Measurements from ENCODE around the gene CYP3A7.
"Not testable (repeated sequence)": the region's sequence is repeated elsewhere in the genome, so short reads cannot be mapped to it uniquely, and the experiment has no call there.

Gene CYP3A7

DNA sequence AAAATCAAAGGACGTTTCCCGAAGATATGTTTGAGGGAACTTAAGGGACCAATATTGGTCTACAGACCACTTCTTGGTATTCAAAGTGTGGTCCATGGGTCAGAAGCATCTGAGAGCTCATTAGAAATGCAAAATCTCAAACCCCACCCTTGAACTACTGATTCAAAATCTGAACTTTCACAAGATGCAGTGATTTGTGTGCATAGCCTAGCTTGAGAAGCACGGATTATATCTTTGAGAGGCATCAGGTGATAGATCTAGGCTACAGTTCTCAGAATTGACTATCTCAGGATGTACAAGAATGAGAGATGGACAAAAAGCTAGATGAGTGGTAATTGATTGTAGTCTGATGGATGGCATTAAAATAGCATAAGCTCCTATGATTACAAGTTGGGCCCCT lies 29.5 kb upstream of the CYP3A7 start:
- H3K9me3 ChIP-seq (ENCODE audit: insufficient read depth, low read depth, low read length) = no peaks in the 10 kb centered on the region
- no peak overlapping the region for H3K4me3 ChIP-seq (ENCODE audit: low read length)
- no peak overlapping the region for H3K9ac ChIP-seq (ENCODE audit: low read depth, low read length)
- H3K27ac ChIP-seq (ENCODE audit: low read length) = no peak overlapping the region
- H3K27me3 ChIP-seq (ENCODE audit: insufficient read depth, low read length) = no peaks in the 10 kb centered on the region
- no peaks in the 10 kb centered on the region for H3K4me1 ChIP-seq (ENCODE audit: insufficient read depth, low read length)
- H3K36me3 ChIP-seq (ENCODE audit: insufficient read depth, low read depth, low read length) = no peaks in the 10 kb centered on the region

DNA sequence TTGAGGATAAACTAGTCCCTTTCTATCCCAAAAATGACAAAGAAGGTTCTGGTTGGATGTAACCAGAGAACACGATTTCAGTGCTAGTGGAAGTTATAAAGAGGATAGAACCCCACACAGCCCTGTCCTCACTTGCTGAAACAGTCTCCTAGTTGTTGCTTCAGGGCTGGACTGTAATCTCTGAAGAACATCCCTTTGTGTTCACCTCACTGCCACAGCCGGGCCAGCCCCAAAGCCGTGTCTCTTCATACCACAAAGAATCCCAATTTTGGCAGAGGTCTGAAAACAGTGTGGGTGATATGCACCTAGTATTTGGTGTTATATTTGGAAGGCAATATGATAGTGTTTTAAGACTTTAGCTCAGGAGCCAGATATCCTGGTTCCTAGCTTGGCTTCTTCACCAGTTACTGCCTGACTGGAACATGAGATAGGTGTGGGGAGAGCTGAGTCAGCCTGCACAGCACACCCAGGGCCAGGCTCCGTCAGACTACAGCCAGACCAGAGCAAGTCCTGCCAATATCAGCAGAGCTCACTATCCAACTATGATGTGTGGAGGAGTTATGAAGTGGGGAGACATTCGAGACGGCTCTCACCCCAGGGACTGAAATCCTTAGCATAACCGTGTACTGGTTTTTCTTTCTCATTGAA lies 27.8 kb upstream of the CYP3A7 start:
- Histone ChIP-seq H3K4me3 (ENCODE audit: low read length) (no peak overlapping the region), H3K9ac (ENCODE audit: low read depth, low read length) (no peak overlapping the region), H3K4me1 (ENCODE audit: insufficient read depth, low read length) (no peaks in the 10 kb centered on the region), H3K27ac (ENCODE audit: low read length) (no peak overlapping the region), H3K27me3 (ENCODE audit: insufficient read depth, low read length) (no peaks in the 10 kb centered on the region), H3K36me3 (ENCODE audit: insufficient read depth, low read depth, low read length) (no peaks in the 10 kb centered on the region), H3K9me3 (ENCODE audit: insufficient read depth, low read depth, low read length) (no peaks in the 10 kb centered on the region)

DNA sequence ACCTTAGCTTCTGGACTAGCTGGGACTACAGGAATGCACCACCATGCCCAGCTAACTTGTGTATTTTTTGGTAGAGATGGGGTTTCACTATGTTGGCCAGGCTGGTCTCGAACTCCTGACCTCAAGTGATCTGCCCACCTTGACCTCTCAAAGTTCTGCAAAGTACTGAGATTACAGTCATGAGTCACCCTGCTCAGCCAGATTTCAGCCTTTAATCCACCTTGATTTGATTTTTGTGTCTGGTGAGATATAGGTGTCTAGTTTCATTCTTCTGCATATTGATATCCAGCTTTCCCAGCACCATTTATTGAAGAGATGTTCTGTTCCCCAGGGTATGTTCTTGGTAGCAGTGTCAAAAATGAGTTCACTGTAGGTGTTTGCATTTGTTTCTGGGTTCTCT lies 20.1 kb upstream of the CYP3A7 start:
- Histone ChIP-seq H3K9me3 (ENCODE audit: insufficient read depth, low read depth, low read length) (no peaks in the 10 kb centered on the region), H3K4me1 (ENCODE audit: insufficient read depth, low read length) (peaks cover 5% of the 10 kb centered on the region; the same call in 1 of the 2 replicates)

DNA sequence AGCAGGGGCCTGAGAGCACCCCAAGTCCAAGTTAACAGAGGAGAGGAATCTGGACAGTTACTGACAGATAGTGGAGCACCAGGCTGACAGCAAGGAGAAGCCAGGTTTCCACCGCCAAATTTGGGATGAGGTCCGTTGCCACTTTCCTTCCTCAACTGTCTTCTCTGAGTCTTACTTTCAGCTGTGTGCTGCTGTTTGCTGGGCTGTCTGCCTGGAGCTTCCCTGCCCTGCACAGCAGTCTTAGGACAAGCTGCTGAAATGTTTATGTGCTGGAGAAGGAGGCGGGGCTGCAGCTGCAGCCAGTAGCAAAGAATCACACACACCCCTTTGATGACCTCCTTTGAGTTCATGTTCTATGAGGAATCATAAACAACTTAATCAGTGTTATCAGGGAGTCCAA lies 17.4 kb upstream of the CYP3A7 start:
- H3K27me3 ChIP-seq (ENCODE audit: insufficient read depth, low read length) = no peaks in the 10 kb centered on the region
- peaks cover 5% of the 10 kb centered on the region; the same call in 1 of the 2 replicates for H3K4me1 ChIP-seq (ENCODE audit: insufficient read depth, low read length)

More for the DNA sequence above, 20.1 kb upstream of the CYP3A7 start:
- Histone ChIP-seq H3K36me3 (ENCODE audit: insufficient read depth, low read depth, low read length) (no peaks in the 10 kb centered on the region), H3K27ac (ENCODE audit: low read length) (no peak overlapping the region), H3K9ac (ENCODE audit: low read depth, low read length) (no peak overlapping the region), H3K27me3 (ENCODE audit: insufficient read depth, low read length) (no peaks in the 10 kb centered on the region), H3K4me3 (ENCODE audit: low read length) (no peak overlapping the region)

DNA sequence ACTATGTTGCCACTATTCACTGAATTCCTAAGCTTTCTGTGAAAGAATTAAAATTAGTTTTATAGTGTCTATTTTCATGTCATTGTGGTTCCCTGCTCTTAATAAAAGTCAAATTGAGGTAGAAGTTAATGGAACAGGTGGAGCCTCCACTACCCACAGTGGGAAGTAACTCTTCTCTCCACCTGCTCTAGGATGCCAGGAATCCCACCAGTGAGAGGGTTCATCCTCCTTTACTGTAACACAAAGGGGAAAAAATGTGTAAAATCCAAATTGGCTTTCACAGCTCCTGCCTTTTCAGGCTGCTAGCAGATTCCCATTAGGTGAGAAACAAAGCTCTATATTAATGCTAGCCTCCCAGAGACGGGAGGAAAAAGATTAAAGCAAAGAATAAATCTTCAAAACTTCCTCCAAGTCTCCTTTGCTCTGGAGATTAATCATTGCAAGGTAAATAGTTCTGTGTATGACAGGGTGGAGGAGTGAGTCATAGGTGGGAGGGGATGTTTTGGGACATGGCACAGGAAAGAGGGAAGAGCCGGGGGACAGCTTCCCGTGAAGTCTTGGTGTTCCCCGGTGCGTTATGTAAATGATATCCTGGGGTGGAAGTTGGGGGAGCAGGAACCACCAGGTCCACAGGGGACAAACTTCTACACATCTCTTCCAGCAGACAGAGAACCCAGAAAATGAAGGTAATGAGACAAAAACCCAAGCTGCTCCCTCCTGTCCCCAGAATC lies 16.5 kb upstream of the CYP3A7 start:
- not testable (repeated sequence) for H3K9me3 ChIP-seq (ENCODE audit: insufficient read depth, low read depth, low read length); H3K4me1 ChIP-seq (ENCODE audit: insufficient read depth, low read length); H3K27ac ChIP-seq (ENCODE audit: low read length); H3K36me3 ChIP-seq (ENCODE audit: insufficient read depth, low read depth, low read length); H3K27me3 ChIP-seq (ENCODE audit: insufficient read depth, low read length); H3K4me3 ChIP-seq (ENCODE audit: low read length); H3K9ac ChIP-seq (ENCODE audit: low read depth, low read length)

More for the DNA sequence above, 17.4 kb upstream of the CYP3A7 start:
- no peaks in the 10 kb centered on the region for H3K9me3 ChIP-seq (ENCODE audit: insufficient read depth, low read depth, low read length)
- no peaks in the 10 kb centered on the region for H3K36me3 ChIP-seq (ENCODE audit: insufficient read depth, low read depth, low read length)
- H3K9ac ChIP-seq (ENCODE audit: low read depth, low read length) = no peak overlapping the region
- H3K4me3 ChIP-seq (ENCODE audit: low read length) = no peak overlapping the region
- no peak overlapping the region for H3K27ac ChIP-seq (ENCODE audit: low read length)

DNA sequence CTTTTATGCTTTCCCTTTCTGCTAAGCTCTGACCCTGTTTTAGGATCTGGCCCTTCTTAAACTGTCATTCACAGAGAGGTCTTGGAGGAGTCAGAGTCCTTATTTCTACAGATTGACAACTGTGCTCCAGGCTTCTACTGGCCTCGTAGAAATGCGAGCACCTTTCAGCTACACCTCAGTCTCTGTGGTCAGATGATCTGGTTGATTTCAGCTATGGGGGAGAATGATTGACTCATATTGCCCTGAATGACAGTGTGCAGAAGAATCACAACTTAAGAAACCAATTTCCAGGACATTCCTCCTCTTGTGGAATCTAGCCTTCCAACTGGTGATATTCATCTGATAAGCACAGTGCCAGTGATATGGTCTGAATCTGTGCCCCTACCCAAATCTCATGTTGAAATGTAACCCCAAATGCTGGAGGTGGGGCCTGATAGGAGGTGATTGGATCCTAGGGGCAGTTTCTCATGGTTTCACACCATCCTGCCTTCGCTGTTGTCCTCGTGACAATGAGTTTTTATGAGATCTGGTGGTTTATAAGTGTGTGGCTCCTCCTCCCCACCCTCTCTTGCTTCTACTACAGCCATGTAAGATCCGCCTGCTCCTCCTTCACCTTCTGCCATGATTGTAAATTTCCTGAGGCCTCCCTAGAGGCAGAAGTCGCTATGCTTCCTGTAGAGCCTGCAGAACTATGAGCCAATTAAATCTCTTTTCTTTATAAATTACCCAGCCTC lies 14.0 kb upstream of the CYP3A7 start:
- Histone ChIP-seq H3K4me1 (ENCODE audit: insufficient read depth, low read length) (peaks cover 5% of the 10 kb centered on the region; the same call in 1 of the 2 replicates), H3K27ac (ENCODE audit: low read length) (no peak overlapping the region), H3K27me3 (ENCODE audit: insufficient read depth, low read length) (no peaks in the 10 kb centered on the region), H3K4me3 (ENCODE audit: low read length) (no peak overlapping the region), H3K36me3 (ENCODE audit: insufficient read depth, low read depth, low read length) (no peaks in the 10 kb centered on the region), H3K9ac (ENCODE audit: low read depth, low read length) (no peak overlapping the region), H3K9me3 (ENCODE audit: insufficient read depth, low read depth, low read length) (no peaks in the 10 kb centered on the region)

DNA sequence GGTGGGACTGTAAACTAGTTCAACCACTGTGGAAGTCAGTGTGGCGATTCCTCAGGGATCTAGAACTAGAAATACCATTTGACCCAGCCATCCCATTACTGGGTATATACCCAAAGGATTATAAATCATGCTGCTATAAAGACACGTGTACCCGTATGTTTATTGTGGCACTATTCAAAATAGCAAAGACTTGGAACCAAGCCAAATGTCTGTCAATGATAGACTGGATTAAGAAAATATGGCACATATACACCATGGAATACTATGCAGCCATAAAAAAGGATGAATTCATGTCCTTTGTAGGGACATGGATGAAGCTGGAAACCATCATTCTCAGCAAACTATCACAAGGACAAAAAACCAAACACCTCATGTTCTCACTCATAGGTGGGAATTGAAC lies 11.9 kb upstream of the CYP3A7 start:
- not testable (repeated sequence) for H3K27me3 ChIP-seq (ENCODE audit: insufficient read depth, low read length); H3K9me3 ChIP-seq (ENCODE audit: insufficient read depth, low read depth, low read length); H3K27ac ChIP-seq (ENCODE audit: low read length); H3K4me3 ChIP-seq (ENCODE audit: low read length); H3K4me1 ChIP-seq (ENCODE audit: insufficient read depth, low read length); H3K9ac ChIP-seq (ENCODE audit: low read depth, low read length); H3K36me3 ChIP-seq (ENCODE audit: insufficient read depth, low read depth, low read length)

DNA sequence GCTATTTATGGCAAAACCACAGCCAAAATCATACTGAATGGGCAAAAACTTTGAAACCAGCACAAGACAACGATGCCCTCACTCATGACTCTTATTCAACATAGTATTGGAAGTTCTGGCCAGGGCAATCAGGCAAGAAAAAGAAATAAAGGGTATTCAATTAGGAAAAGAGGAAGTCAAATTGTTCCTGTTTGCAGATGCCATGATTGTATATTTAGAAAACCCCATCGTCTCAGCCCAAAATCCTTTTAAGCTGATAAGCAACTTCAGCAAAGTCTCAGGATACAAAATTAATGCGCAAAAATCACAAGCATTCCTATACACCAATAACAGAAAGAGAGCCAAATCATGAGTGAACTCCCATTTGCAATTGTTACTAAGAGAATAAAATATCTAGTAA lies 10.4 kb upstream of the CYP3A7 start:
- not testable (repeated sequence) for H3K4me3 ChIP-seq (ENCODE audit: low read length)

DNA sequence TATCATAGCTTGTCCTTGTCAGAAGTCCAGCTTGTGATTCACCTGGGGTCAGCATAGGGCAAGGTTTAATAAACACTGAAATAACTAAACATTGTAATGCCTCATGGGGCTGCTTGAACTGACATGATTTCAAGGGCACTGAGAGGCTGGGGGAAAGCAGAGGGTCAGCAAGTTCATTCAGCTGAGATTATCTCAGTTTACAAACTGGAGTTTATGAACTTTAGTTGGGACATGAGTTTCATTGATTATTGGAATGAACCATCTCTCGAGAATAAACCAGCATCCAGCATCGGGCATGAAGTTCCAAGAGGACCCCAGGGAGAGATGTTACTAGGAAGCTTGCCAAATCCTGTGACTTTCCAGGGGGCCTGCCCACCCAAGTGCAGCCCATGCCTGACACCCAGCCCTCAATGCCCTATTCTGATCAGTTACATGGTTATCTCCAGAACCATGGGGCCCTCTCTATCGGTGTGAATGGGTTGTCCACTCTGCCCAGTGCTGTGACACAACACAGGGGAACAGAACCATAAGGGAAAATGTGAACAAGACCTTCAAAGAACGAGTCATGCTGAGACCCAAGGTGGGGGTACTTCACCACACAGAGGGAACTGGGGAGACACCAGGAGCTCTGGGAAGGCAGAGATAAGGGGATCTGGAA lies 7.9 kb upstream of the CYP3A7 start:
- H3K27me3 ChIP-seq (ENCODE audit: insufficient read depth, low read length) = no peaks in the 10 kb centered on the region
- no peak overlapping the region for H3K27ac ChIP-seq (ENCODE audit: low read length)
- H3K36me3 ChIP-seq (ENCODE audit: insufficient read depth, low read depth, low read length) = no peaks in the 10 kb centered on the region
- no peaks in the 10 kb centered on the region; the same call in 1 of the 2 replicates for H3K4me1 ChIP-seq (ENCODE audit: insufficient read depth, low read length)
- no peak overlapping the region for H3K9ac ChIP-seq (ENCODE audit: low read depth, low read length)
- no peak overlapping the region for H3K4me3 ChIP-seq (ENCODE audit: low read length)
- no peaks in the 10 kb centered on the region for H3K9me3 ChIP-seq (ENCODE audit: insufficient read depth, low read depth, low read length)

More for the DNA sequence above, 10.4 kb upstream of the CYP3A7 start:
- not testable (repeated sequence) for H3K9ac ChIP-seq (ENCODE audit: low read depth, low read length); H3K9me3 ChIP-seq (ENCODE audit: insufficient read depth, low read depth, low read length); H3K27ac ChIP-seq (ENCODE audit: low read length); H3K36me3 ChIP-seq (ENCODE audit: insufficient read depth, low read depth, low read length); H3K27me3 ChIP-seq (ENCODE audit: insufficient read depth, low read length); H3K4me1 ChIP-seq (ENCODE audit: insufficient read depth, low read length)

DNA sequence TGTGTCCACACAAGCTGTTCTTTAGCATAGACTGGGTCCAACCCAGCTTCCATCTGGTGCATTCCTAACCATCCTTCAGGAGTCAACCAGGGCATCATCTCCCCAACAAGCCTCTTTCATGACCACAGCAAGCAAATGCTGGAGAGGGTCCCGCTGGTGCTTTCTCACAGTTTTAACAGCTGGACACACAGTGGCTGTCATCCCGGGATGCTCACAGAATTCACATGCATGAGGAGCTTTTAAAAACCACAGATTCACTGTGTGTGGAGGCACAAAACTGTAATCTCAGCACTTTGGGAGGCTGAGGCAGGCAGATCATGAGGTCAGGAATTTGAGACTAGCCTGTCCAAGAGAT lies 6.4 kb upstream of the CYP3A7 start:
- Histone ChIP-seq H3K36me3 (ENCODE audit: insufficient read depth, low read depth, low read length) (no peaks in the 10 kb centered on the region), H3K9ac (ENCODE audit: low read depth, low read length) (no peak overlapping the region), H3K27me3 (ENCODE audit: insufficient read depth, low read length) (no peaks in the 10 kb centered on the region), H3K9me3 (ENCODE audit: insufficient read depth, low read depth, low read length) (no peaks in the 10 kb centered on the region), H3K4me1 (ENCODE audit: insufficient read depth, low read length) (peaks cover 3% of the 10 kb centered on the region; the same call in 1 of the 2 replicates), H3K27ac (ENCODE audit: low read length) (no peak overlapping the region), H3K4me3 (ENCODE audit: low read length) (no peak overlapping the region)

DNA sequence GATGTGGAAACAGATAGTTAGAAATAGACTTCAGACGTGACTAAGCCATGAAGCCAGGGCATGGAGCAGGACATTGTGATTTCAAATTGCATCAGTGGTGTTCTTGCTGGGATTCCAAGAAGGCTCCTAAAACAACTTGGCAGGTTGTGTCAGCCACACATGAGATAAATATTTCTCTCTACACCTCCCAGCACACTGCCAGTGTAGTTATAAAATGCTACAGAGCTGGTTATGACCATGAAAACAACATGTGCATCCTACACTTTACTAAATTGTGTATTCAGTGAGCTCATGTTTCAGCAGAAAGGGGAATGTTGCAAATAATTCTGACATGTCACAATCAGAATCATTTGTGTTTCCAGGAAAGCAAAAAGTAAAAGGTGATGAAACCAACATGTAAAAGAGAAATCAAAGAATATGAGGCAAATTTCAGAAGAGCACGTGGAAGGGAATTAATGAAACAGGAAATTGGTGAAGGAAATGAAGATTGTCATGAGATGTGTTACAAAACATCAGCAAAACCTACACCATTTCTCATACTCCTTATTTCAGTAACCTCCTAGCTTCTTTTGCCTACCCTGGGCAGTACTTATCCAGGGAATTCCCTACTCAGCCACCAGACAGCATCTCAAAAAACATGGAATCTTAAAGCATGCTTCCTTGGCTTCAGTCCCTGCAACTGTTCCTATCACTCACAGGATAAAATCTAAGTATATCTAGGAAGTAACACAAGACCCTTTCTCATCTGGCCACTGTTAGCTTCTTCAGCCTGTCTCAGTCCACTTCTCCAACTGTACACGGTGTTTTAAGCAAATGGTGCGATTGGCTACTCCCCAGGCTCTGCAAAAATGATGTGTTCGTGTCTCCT lies 5.8 kb upstream of the CYP3A7 start:
- Histone ChIP-seq H3K27ac (ENCODE audit: low read length) (no peak overlapping the region), H3K4me3 (ENCODE audit: low read length) (no peak overlapping the region), H3K9ac (ENCODE audit: low read depth, low read length) (no peak overlapping the region), H3K4me1 (ENCODE audit: insufficient read depth, low read length) (peaks cover 3% of the 10 kb centered on the region; the same call in 1 of the 2 replicates), H3K9me3 (ENCODE audit: insufficient read depth, low read depth, low read length) (no peaks in the 10 kb centered on the region), H3K27me3 (ENCODE audit: insufficient read depth, low read length) (no peaks in the 10 kb centered on the region), H3K36me3 (ENCODE audit: insufficient read depth, low read depth, low read length) (no peaks in the 10 kb centered on the region)

Measured in iPS-20b (cell line).